ENCODE data around the gene ALPI.

The ALPI gene

DNA sequence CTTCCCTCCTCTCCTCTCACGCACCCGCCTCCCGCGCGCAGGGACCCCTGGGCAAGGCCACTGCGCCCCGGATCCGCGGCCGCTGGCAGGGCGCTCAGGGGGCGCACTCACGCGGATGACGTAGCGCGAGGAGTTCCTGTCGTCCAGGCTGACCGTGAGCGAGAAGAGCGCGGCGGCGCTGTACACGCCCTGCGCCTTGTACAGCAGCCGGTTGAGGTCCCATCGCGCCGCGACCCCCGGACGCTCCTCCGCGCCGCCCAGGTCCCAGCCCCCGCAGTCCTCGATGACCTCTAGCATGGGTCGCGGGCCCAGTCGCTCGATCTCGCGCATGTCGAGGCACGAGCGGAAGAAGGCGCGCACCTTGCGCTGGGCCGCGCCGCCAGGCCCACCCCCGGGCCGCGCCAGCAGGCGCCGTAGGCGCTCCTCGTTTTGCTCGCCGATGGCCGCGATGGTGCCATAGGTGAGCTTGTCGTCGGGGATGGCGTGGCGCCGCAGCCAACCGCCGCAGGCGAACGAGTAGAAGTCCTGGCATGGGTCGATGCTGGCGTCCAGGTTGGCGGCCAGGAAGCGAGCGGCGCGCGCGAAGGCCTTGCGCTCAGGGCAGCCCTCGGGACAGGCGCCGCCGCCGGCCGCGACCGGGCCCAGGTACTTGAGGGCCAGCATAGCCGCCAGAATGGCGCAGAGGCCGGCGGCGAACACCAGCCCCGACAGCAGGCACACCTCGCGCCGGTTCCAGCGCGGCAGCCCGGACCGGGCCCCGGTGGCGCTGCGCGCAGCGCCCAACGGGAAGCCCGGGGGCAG, 30.0 kb downstream of the ALPI start:
- DNase-seq (ENCODE audit: low spot score), result no peak

DNA sequence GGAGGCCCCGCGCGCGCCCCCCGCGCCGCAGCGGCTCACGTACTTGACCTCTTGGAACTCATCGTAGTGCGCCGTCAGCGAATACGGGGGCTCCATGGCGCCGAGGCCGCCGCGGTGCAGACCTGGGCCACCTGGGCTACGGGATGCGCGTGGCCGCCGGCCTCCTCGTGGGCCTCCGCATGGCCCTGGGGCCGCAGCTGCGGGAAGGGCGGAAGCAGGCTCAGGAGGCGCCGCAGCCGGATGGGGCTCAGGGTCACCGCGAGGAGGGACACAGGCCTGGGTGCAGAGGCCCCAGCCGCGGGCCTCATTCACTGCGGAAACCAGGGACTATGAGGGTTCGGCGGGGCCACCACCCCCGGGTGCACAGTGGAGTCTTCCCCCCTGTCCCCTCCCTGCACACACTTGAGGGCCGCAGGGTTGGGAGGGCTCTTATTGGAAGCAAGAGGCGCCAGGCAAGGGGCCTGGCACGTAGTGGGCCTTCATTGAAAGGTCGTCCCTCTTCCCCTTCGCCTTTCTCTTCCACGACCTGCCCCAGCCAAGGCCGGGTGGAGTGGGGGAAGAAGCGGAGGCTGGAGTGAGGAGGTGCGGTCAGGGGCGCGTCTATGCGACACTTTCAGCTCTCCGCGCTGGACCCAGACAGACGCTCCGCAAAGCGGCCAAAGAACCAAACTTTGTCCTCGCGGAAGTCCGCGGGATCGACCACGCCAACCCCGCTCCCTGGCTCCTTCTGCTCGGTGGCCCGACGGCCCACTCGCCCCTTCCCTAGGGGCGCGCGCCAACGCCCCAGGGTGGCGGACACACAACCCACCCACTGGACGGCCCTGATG, 30.8 kb downstream of the ALPI start:
- DNase-seq (ENCODE audit: low spot score), result no peak

DNA sequence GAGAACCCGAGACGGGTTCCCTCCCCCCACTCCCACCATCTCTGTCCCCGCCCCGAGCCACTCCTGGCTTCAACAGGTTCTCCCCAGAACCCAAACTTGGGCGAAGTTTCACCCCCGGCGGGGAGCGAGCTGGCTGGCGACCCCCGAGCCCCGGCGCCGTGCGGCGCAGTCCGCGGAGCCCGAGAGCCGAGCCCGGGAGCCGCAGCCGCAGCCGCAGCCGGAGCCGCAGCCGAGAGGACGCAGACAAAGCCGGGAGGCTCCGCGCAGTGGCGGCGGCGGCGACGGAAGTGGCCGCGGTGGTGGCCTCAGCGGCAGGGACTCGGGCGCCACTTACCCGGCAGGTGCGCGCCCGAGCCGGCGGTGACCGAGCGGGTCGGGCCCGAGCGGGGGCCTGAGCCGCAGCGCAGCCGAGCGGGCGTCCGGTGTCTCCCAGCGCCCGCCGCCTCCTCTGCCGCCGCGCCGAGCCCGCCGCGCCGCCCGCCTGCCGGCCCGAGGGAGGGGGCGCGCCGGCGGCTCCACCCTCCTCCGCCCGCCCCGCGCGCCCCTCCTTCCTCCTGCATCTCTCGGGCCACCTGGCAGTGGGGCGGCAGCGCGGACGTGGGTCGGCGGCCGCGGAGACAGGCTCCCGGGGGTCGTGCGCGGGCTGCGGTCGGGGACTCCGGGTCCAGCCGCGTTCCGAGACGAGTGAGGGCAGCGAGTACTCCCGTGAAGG, 31.6 kb downstream of the ALPI start, which contains the start of gene ECEL1:
TSS of gene ECEL1 (minus strand) at position 450 of the 712 bp plus-strand sequence. CDS start 1,181 bp downstream, outside the sequence.
- DNase-seq (ENCODE audit: low spot score), result no peak

DNA sequence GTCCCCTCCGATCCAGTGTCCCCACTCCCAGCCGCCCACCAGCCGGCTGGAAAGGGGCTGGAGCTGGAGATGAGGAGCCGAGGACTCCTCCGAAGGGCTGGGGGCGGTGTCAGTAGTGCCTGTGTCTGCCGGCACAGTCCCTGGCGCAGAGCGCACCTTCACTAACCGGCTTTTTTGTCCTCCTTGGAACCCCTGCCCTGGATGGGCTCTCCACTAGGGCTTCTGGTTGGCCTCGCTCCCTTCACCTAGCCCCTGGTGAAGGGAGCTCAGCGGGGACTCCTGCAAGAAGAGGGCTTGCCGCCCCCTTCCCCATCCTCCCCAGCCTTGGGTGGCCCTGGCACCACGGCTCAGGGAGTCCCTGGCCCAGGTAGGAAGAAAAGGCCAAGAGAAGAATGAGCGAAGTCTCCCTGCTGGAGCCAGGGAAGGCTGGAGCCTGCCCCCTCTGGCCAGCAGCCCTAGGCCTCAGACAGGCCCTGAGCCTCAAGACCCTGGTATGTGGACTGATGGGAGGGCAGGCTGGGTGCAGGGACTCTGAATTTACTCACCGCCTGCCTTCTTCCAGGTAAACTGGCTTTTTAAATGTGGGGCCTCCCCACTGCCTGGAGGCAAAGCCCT, 32.3 kb downstream of the ALPI start:
- DNase-seq (ENCODE audit: low spot score), result no peak

DNA sequence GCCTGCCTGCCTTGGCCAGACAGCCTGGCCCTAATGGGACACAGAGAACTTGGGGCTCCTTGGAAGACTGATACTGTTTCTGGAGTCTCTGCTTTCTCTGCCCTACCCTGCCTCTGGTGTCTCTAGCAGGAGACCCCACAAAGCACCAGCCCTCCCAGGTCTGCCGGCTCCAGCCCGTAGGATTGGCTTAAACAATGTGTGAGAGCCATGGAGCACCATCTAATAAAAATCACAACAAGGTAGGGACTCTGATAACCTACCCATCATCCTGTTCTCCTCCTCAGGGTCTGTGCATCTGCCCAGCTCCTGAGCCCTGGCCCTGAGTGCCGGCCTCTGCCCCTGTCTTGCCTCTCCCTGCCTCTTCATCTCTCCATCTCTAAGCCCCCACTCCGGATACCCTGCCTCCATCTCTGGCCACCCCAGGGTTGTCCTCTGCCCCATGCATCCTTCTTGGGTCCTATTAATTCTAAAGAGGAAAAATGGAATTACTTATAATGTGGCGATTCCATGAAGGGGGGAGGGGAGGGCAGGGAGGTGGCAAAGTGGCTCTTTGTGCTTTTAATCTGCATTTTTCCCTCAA, 32.9 kb downstream of the ALPI start:
- DNase-seq (ENCODE audit: low spot score), result no peak

DNA sequence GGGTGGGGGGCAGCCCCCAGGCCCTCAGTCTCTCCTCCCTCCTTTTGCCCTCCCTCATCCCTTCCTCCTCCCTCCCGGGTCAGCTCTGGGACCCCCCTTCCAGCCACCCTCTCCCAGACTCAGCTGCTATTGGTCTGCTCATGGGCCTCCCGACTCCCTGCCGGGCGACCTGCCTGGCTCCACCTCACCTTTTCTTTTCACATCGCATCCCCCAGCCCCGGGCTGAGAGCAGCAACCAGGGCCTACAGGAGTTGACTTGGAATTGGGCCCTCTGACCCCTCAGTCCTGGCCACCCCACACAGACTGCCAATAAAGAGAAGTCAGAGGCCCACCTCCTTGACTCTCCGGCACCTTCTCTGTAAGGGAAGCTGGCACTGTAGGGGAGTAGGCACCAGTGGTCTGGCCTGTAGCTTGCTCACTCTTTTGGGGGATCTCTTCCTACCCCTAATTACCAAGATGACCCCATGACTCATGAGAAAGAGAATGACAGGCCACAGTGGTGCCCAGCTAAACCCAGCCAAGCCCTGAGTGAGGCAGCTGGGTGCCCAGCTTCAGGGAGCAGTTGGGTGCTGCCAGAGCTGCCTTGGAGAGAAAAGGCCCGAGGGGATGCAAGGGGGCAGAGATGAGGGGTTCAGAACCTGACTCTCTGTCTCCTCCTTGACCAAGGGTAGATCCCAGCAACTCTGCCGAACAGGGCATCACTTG, 33.7 kb downstream of the ALPI start:
- DNase-seq (ENCODE audit: low spot score), result no peak

DNA sequence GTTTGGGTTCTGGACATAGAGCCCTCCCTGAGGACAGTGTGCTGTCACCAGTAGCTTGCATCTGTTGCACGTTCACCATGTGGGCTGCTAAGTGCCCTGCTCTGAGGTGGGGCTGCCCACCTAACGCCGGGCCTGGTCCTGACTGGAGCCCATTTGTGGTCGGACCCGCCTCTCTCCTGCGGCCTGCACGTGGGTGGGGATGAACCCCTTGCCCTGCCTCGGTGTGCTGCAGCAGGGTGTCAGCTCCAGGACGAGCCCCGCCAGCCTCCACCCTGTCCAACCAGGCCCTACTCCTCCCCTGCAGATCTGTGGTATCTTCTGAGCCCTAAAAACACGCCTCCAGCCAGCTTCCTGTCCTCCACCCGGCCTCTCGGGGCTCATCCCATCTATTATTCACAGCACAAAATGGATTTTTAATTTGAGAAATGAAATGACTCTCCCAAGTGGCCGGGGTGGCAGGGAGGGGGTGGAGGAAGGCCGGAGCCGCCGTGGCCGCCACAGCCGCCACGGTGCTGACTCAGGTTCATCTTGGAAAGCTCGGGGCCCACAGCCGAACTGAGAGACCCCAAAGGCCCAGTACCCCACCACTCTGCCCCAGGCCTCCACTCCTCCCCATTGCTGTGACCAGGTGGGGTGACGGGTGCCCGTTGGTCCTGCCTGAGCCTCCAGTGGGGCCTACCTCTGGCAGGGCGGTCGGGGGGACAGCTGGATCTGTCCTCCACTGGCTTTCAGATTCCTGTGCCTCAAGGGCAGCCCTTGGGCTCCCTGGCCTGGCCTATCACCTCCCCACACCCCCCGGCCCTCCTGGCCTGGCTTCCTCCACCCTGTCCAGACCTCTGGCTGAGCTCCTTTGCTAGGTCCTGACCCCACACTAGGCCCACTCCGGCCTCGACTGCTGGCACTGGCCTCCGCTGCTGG, 34.5 kb downstream of the ALPI start:
- DNase-seq (ENCODE audit: low spot score), result no peak

DNA sequence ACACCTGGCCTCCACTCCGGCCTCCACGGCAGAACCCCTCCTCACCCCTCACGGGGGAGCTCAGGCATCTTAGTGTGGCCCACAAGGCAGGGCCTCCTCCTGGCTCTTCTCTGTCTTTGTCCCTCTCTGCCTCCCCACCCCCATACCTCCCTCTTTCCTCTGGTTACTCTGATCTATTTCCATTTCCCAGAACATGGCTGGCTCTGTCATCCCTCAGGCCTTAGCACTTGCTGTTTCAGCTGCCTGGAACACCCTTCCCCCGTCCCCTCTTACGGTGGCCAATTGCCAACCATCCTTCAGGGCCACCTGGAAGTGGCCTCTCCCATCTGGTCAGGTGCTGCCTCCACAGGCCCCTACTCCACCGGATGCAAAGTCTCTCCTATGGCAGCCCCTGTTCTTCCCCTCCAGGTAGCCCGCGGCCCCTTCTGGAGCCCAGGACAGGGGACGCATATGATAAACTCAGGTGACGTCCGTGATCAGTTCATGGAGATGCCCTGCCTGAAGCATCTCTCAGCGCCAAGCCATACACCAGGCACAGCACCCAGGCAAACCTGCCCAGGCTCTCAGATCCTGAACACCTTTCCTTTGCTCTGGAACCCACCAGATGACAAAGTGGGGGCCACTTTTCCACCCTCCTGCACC, 35.3 kb downstream of the ALPI start:
- DNase-seq (ENCODE audit: low spot score), result no peak

DNA sequence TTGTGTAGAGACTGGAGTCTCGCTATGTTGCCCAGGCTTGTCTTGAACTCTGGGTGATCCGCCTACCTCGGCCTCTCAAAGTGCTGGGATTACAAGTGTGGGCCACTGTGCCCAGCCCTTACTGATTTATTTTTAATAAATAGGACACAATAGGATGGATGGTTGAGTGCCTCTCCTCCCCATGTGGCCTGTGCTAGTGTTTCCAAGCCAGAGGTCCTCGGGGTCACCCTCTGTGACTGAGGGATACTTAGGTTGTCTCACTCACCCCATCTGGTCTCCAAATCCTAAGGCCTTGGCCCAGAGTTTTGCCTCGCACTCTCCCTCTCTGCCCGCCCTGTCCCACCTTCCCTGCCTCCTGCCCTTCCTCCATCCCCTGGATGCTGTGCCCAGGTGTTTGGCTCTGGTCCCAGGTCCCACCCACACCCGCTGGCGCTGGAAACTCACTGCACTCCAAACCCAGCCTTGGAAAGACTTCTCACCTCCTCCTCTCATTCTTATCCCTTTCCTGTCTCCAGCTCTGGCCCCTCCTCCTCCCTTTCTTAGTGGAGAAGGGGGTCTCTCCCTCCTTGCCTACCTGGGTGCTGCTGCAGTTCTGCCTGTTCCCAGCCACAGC, 36.4 kb downstream of the ALPI start:
- no peak for DNase-seq (ENCODE audit: low spot score)

DNA sequence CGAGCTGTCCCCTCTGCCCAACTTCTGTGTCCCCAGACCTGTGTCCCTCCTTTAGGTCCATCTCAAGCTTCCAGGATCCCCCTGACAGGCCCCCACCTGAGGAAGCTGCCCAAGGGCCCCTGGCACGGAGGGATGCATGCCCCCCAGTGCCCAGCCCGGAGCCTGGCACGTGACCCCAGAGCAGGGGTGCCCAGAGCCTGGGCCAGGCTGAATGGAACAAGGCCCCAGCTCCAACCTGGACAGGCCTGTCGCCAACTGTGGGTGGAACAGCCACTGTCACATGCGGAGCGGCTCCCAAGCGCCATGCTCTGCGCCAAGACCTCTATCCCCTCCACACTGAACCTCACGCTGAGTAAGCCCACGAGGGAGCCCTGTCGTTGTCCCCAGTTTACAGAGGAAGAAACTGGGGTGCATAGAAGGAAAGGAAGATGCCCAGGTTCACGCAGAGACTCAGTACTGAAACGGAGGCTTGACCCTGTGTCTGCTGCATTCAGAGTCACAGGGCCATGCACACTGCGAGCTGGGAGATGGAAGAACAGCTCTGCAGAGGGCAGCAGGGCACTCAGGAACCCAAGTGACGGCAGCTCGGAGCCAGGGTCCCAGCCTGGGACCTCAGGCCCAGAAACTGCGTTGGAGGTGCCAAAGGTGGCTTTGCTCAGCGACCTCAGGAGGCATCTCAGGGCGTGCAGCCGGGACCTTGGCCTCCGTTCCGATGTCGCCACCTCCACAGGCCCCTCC, 37.2 kb downstream of the ALPI start:
- no peak for DNase-seq (ENCODE audit: low spot score)

DNA sequence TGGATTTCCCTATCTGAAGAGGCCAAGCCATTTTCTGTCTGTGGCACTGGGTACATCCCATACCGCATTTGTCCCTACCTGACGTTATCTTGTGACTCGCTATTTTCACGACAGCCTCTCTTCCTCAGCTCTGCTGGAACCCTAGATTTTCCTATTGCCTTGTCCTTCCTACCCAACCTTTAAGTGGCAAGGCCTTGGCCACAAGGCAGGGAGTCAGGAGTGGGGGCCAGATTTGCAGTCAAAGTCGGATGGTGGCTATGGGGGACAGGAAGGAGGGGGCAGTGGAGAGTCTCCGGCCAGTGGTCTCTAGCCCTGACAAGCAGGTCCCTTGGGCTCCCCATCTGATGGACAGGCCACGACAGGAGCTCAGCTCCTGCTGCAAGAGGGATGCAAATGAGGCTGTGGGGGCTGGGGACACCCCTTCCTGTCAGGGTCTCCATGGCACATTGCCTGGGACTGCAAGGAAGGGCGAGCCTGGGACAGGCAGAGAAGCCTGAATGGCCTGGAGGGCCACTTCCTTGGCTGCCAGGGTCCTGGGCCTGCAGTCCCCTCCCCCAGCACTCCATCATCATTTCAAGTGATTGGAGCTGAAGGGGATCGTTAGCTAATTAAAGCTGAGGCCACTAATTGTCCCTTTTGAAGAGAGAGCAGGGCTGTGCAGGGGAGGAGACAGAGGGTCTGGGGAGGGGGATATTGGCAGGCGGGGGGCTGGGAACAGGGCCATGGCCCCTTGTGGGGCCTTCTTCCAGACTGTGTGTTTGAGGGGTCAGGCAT, 37.9 kb downstream of the ALPI start:
- no peak for DNase-seq (ENCODE audit: low spot score)

DNA sequence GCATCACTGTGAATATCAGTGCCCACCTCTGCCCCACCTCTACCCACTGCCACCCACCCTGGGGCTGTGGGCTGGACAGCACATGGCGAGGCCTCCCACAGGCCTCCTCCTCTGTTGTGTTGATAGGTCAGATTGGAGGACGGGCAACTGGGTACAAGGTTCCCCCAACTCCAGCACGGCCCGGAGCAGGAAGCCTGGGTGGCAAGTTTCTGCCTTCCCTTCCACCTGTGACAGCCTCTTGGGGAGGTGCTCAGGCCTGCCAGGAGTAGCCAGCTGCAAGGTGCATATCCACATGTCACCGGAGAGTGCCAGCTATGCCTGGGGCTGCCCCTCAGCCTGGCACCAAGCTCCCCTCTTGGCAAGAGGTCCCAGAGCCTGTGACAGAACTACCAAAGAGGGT, 38.6 kb downstream of the ALPI start:
- DNase-seq (ENCODE audit: low spot score), result no peak

DNA sequence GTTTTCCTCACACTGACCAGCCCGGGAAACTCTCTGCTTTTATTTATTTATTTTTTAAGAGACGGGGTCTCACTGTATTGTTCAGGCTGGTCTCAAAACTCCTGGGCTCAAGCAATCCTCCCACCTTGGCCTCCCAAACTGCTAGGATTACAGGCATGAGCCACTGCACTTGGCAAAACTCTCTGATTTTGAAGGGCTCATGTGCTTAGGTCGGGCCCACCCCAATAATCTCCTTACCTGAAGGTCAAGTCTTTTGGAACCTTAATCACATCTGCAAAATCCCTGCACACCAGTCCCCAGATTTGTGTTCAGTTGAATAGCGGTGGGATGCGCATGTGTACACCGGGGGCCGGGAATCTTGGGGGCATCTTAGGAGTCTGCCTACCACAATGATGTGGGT, 39.3 kb downstream of the ALPI start:
- DNase-seq (ENCODE audit: low spot score), result no peak

DNA sequence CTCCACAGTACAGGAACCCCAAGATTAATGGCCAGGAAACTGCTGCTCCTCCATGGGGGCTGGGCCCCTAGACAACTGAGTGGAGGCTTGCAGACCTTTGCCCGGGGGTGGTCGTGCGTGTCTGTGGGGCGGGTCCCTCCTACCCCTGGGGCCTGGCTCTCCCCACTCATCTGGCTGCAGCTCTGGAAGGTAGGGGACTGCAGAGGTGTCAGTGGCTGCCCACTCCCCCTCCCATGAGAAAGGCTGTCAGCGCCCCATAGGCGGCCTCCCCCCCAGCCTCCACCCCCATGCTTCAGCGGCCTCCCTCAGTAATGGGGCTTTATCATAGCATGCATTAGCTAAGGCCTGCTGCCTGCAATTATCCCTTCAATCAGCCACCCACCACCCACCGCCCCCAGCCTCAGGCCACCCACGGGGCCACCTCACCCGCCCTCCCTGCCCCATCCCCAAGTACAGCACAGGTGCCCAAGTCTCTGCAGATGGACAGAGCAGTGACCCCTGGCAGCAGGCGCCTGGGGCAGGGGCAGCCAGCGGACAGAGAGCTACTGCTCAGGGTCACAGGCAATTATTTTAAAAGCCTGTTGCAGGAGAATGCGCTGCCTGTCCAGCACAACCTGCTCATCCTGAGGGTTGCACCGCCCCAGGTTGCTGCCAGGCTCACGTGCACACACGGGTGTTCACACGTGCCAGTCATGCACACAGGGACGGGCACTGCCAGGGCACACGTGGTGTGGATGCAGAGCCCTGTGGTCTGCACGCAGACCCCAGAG, 40.7 kb downstream of the ALPI start:
- no peak for DNase-seq (ENCODE audit: low spot score)

DNA sequence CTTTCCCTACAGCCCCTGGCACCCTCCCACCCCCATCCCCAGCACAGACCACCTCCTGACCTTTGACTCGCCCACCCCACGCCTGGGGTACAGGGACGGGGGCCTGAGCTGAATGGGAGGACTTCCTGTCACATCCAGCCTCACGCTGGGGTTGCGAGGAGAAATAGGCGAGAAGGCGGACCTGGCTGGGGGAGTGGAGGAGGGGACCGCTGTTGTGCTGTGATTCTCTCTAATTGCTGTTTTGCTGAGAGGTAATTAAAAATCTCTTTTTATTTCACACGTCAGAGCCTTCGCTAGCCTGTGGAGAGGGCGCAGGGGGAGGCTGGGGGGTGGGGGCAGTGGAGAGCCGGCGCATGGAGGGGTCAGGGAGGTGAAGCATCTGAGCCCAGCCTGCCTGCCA, 41.4 kb downstream of the ALPI start:
- DNase-seq (ENCODE audit: low spot score), result no peak

DNA sequence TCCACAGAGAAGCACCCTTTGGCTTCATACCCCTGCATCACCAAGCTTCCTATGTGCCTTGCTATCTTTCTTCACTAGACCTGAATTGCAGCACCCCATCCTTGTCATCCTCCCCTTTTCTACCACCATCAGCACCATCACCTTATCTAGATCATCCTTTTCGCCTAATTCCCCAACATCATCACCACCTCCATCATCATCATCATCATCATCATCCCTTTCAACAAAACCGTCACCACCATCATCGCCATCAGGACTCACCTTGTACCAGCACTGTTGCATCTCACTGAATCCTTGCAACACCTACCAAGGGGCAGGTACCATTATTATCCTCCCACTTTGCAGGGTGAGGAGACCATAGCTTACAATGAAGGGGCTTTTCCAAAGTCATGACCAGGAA, 42.5 kb downstream of the ALPI start:
- no peak for DNase-seq (ENCODE audit: low spot score)

DNA sequence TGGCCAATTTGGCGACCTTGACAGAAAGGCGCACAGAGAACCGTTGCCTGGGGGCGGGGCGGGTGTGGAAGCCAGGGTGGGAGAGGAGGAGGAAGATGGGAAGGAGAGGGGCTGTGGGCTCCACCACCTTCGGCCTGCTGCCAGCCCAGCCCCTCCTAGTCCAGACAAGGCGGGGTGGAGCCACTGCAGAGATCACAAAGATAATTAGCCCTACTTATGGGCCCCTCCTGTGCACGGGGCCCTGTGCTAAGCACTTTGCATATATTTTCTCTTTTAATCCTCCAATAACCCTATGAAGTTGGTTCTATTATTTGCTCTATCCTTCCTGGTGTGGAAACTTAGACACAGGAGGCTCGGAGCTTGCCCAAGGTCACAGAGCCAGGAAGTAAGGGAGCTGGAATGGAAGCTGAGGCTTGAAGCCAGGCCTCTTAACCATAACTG, 45.4 kb downstream of the ALPI start:
- DNase-seq (ENCODE audit: low spot score), result no peak
